GM21447 (cell line): Measurements from ENCODE around the gene GBA2.

ENCODE experiments used
- ATAC-seq: cut with Tn5 transposase; IDR thresholded peaks from one replicate; pipeline ENCODE4 v1.9.1; 2021; ENCODE audit not compliant: unreplicated experiment

Gene GBA2

GRCh38 chr9:35748858-35749514, at the start of gene GBA2, which contains the start of gene RGP1:
Gene GBA2 (minus strand): TSS chr9:35749228. CDS start chr9:35748704, 524 bp downstream.
Gene RGP1 (plus strand): TSS chr9:35749287. CDS start chr9:35749756, 469 bp downstream.
- peak; percentile 63 for ATAC-seq

GRCh38 chr9:35797311-35798109, 48.5 kb upstream of the GBA2 start:
- ATAC-seq: no peak

GRCh38 chr9:35795695-35796094, 46.7 kb upstream of the GBA2 start:
- ATAC-seq: no peak

- no peak for ATAC-seq
Measured at GRCh38 chr9:35793461-35793860, 44.4 kb upstream of the GBA2 start.

GRCh38 chr9:35792826-35793225, 43.8 kb upstream of the GBA2 start:
- ATAC-seq: no peak

- no peak for ATAC-seq
Measured at GRCh38 chr9:35792024-35792813, 43.2 kb upstream of the GBA2 start.

- ATAC-seq: no peak
Measured at GRCh38 chr9:35791297-35791921, 42.4 kb upstream of the GBA2 start, which contains the start of gene NPR2. Gene NPR2 (plus strand): TSS chr9:35791591. CDS start chr9:35792409, 818 bp downstream.

- no peak for ATAC-seq
Measured at GRCh38 chr9:35790385-35791296, 41.6 kb upstream of the GBA2 start.

GRCh38 chr9:35790025-35790384, 41.0 kb upstream of the GBA2 start:
- no peak for ATAC-seq

- no peak for ATAC-seq
Measured at GRCh38 chr9:35789541-35789940, 40.5 kb upstream of the GBA2 start.

GRCh38 chr9:35783418-35783817, 34.4 kb upstream of the GBA2 start:
- no peak for ATAC-seq

GRCh38 chr9:35781066-35781465, 32.0 kb upstream of the GBA2 start:
- ATAC-seq: no peak

- no peak for ATAC-seq
Measured at GRCh38 chr9:35778496-35778895, 29.5 kb upstream of the GBA2 start.

- ATAC-seq: no peak
Measured at GRCh38 chr9:35776018-35776417, 27.0 kb upstream of the GBA2 start.

GRCh38 chr9:35774907-35775635, 26.0 kb upstream of the GBA2 start:
- ATAC-seq: no peak

- no peak for ATAC-seq
Measured at GRCh38 chr9:35771943-35772342, 22.9 kb upstream of the GBA2 start.

GRCh38 chr9:35771534-35771933, 22.5 kb upstream of the GBA2 start:
- no peak for ATAC-seq

GRCh38 chr9:35771075-35771433, 22.0 kb upstream of the GBA2 start:
- no peak for ATAC-seq

- ATAC-seq: no peak
Measured at GRCh38 chr9:35769763-35770162, 20.7 kb upstream of the GBA2 start.
